GM06990 (cell line): ENCODE measurements around the gene OR52I1.

Experiments used
- DNase-seq: peaks from one replicate; pipeline ENCODE4 v3.0.0-alpha.2; 2011; ENCODE audit not compliant: insufficient read length; ENCODE audit errors: extremely low read depth
- H3K27me3 ChIP-seq: replicated peaks from 2 replicates; pipeline ENCODE4 v1.6.0; 2011; ENCODE audit warnings: low read length; ENCODE audit not compliant: control insufficient read depth, insufficient read depth
- H3K36me3 ChIP-seq: 2 replicates; pipeline ENCODE4 v1.5.1; 2011; ENCODE audit warnings: low read length; ENCODE audit not compliant: control insufficient read depth, insufficient read depth
- H3K4me3 ChIP-seq: replicated peaks from 2 replicates; pipeline ENCODE4 v1.5.1; 2011; ENCODE audit warnings: low read depth, mild to moderate bottlenecking, control low read depth, low read length
- TF ChIP-seq, protein P1 (sequence below): IDR thresholded peaks from 2 replicates; pipeline ENCODE4 v1.5.1; 2011; ENCODE audit warnings: low read length, control low read depth, mild to moderate bottlenecking, inconsistent platforms; ENCODE audit not compliant: insufficient read depth, poor library complexity, severe bottlenecking

OR52I1 gene, protein sequence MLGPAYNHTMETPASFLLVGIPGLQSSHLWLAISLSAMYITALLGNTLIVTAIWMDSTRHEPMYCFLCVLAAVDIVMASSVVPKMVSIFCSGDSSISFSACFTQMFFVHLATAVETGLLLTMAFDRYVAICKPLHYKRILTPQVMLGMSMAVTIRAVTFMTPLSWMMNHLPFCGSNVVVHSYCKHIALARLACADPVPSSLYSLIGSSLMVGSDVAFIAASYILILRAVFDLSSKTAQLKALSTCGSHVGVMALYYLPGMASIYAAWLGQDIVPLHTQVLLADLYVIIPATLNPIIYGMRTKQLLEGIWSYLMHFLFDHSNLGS

GRCh38 chr11:4593739-4594138 lies at the start of gene OR52I1:
Gene OR52I1, plus strand, starts transcription at chr11:4594039. Its CDS starts 0 bp downstream, at chr11:4594039.
- Histone ChIP-seq H3K4me3 (no peak within 1 kb of the TSS), H3K36me3 (peaks cover 2% of the 10 kb centered on the region; the same call in 1 of the 2 replicates), H3K27me3 (no peaks in the 10 kb centered on the region)
- DNase-seq = no peak
- TF ChIP-seq, protein P1, sequence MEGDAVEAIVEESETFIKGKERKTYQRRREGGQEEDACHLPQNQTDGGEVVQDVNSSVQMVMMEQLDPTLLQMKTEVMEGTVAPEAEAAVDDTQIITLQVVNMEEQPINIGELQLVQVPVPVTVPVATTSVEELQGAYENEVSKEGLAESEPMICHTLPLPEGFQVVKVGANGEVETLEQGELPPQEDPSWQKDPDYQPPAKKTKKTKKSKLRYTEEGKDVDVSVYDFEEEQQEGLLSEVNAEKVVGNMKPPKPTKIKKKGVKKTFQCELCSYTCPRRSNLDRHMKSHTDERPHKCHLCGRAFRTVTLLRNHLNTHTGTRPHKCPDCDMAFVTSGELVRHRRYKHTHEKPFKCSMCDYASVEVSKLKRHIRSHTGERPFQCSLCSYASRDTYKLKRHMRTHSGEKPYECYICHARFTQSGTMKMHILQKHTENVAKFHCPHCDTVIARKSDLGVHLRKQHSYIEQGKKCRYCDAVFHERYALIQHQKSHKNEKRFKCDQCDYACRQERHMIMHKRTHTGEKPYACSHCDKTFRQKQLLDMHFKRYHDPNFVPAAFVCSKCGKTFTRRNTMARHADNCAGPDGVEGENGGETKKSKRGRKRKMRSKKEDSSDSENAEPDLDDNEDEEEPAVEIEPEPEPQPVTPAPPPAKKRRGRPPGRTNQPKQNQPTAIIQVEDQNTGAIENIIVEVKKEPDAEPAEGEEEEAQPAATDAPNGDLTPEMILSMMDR = no peak

- Histone ChIP-seq H3K36me3 (no peaks in the 10 kb centered on the region), H3K4me3 (no peak within 1 kb of the TSS), H3K27me3 (no peaks in the 10 kb centered on the region; the same call in 1 of the 2 replicates)
- TF ChIP-seq, protein P1 = no peak
- no peak for DNase-seq
Observed at GRCh38 chr11:4544891-4545290, 48.9 kb upstream of the OR52I1 start, which contains the start of gene OR52M1. Gene OR52M1, plus strand, starts transcription at chr11:4545191. Its CDS starts 0 bp downstream, at chr11:4545191.

DNA sequence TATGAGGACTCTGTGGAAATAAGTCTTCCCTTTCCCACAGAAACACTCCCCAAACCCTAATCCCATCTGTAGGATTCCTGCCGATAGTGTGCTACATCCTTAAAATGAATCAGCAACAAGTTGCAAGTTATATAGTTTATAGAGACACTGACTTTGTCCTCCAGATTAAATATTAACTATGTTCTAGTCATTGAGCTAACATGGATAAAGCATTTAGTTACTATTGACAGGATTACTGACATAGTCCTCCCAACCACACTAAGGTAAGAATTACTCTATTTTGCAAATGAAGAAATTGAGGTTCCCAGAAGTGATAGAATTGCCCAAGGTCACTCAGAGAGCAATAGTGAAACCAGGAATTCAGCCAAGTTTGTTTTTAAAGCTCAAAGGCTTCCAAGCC lies 47.0 kb upstream of the OR52I1 start:
- no peak overlapping the region for H3K4me3 ChIP-seq
- DNase-seq = no peak
- TF ChIP-seq, protein P1 = no peak

GRCh38 chr11:4547416-4547815 lies 46.4 kb upstream of the OR52I1 start:
- Histone ChIP-seq H3K4me3 (no peak overlapping the region), H3K27me3 (no peaks in the 10 kb centered on the region; the same call in 1 of the 2 replicates), H3K36me3 (no peaks in the 10 kb centered on the region)
- DNase-seq = no peak
- TF ChIP-seq, protein P1 = no peak

More for the DNA sequence above, 47.0 kb upstream of the OR52I1 start:
- no peaks in the 10 kb centered on the region; the same call in 1 of the 2 replicates for H3K27me3 ChIP-seq
- no peaks in the 10 kb centered on the region for H3K36me3 ChIP-seq

GRCh38 chr11:4551346-4551979 lies 42.4 kb upstream of the OR52I1 start:
- Histone ChIP-seq H3K4me3 (no peak overlapping the region), H3K36me3 (no peaks in the 10 kb centered on the region), H3K27me3 (no peaks in the 10 kb centered on the region; the same call in 1 of the 2 replicates)
- TF ChIP-seq, protein P1 = peak; percentile 57
- DNase-seq = no peak
